ENCODE data around the gene PPP2R2C.

- TF ChIP-seq TEAD4 (IDR thresholded peaks at IDR 0.05; ENCODE audit: borderline replicate concordance, insufficient read depth) (no peak), EP300 (IDR thresholded peaks at IDR 0.05; ENCODE audit: borderline replicate concordance in 1 of 2, low read depth in 1 of 2, low read length in 1 of 2) (no peak), REST (IDR thresholded peaks at IDR 0.05; ENCODE audit: low read depth, low read length) (no peak), JUND (IDR thresholded peaks at IDR 0.05) (no peak), SMC3 (IDR thresholded peaks at IDR 0.05; ENCODE audit: low read depth, low read length) (no peak), CTCF (IDR thresholded peaks at IDR 0.05) (no peak), EZH2phosphoT487 (IDR thresholded peaks at IDR 0.05; ENCODE audit: borderline replicate concordance, low read depth) (no peak), RFX5 (IDR thresholded peaks at IDR 0.05; ENCODE audit: low read length) (no peak), FOXM1 (IDR thresholded peaks at IDR 0.05; ENCODE audit: low read depth) (no peak), RAD21 (IDR thresholded peaks at IDR 0.05; ENCODE audit: low read length) (no peak), POLR2AphosphoS5 (IDR thresholded peaks at IDR 0.05; ENCODE audit: low read depth, low read length) (no peak), PBX3 (IDR thresholded peaks at IDR 0.05) (no peak)
These were observed 34.9 kb upstream of the PPP2R2C start for GRCh38 chr4:6507345-6507744.

Measured in SK-N-SH (cell line).